Nephron (organoid): ENCODE measurements around the gene ACAA2.

ENCODE experiments used
- H3K27ac Mint-ChIP-seq, 3 experiments: 2 replicates each; pipeline ENCODE4 v1.8.0; 2020; ENCODE audit warnings: mixed read lengths in 3 of 3, mild to moderate bottlenecking in 2 of 3, moderate library complexity in 1 of 3
- H3K27me3 Mint-ChIP-seq: 2 replicates; pipeline ENCODE4 v1.8.0; 2021; ENCODE audit warnings: low read depth, mild to moderate bottlenecking, moderate library complexity, mixed read lengths
- H3K36me3 Mint-ChIP-seq: 2 replicates; pipeline ENCODE4 v1.8.0; 2020; ENCODE audit warnings: low read depth, mixed read lengths
- H3K4me1 Mint-ChIP-seq: 2 replicates; pipeline ENCODE4 v1.8.0; 2020; ENCODE audit warnings: mixed read lengths
- H3K4me3 Mint-ChIP-seq, 3 experiments: 2 replicates each; pipeline ENCODE4 v1.8.0; 2020; ENCODE audit warnings: mild to moderate bottlenecking in 3 of 3, mixed read lengths in 3 of 3, moderate library complexity in 2 of 3
- H3K9me3 Mint-ChIP-seq: 2 replicates; pipeline ENCODE4 v1.8.0; 2020; ENCODE audit warnings: mixed read lengths
- CTCF ChIP-seq, 3 experiments: fragments of 200-600 bp; sonication (generic); IDR thresholded peaks; one replicate each; pipeline ENCODE4 v1.5.0; 2021; ENCODE audit warnings: antibody characterized with exemption in 3 of 3; ENCODE audit not compliant: unreplicated experiment in 3 of 3

Gene ACAA2

GRCh38 chr18:49733896-49734585, 79.3 kb downstream of the ACAA2 start:
- H3K27me3 Mint-ChIP-seq = peaks cover 10% of the 10 kb centered on the region
- no peak for TF ChIP-seq CTCF (IDR thresholded peaks at IDR 0.05; ENCODE audit: unreplicated experiment in 3 of 3)
- H3K36me3 Mint-ChIP-seq = no peaks in the 10 kb centered on the region
- H3K27ac Mint-ChIP-seq = no peak overlapping the region
- peaks cover 28% of the 10 kb centered on the region for H3K4me1 Mint-ChIP-seq
- no peak overlapping the region for H3K4me3 Mint-ChIP-seq
- no peaks in the 10 kb centered on the region for H3K9me3 Mint-ChIP-seq

GRCh38 chr18:49733321-49733720, 80.0 kb downstream of the ACAA2 start:
- no peaks in the 10 kb centered on the region for H3K9me3 Mint-ChIP-seq
- H3K4me3 Mint-ChIP-seq = no peak overlapping the region
- H3K36me3 Mint-ChIP-seq = no peaks in the 10 kb centered on the region
- peaks cover 28% of the 10 kb centered on the region for H3K4me1 Mint-ChIP-seq
- H3K27ac Mint-ChIP-seq = no peak overlapping the region
- TF ChIP-seq CTCF (IDR thresholded peaks at IDR 0.05; ENCODE audit: unreplicated experiment in 3 of 3) = no peak
- peaks cover 10% of the 10 kb centered on the region for H3K27me3 Mint-ChIP-seq
